ENCODE results near the gene CFAP61.
"Not testable (repeated sequence)": the region's sequence is repeated elsewhere in the genome, so short reads cannot be mapped to it uniquely, and the experiment has no call there.

The CFAP61 gene

DNA sequence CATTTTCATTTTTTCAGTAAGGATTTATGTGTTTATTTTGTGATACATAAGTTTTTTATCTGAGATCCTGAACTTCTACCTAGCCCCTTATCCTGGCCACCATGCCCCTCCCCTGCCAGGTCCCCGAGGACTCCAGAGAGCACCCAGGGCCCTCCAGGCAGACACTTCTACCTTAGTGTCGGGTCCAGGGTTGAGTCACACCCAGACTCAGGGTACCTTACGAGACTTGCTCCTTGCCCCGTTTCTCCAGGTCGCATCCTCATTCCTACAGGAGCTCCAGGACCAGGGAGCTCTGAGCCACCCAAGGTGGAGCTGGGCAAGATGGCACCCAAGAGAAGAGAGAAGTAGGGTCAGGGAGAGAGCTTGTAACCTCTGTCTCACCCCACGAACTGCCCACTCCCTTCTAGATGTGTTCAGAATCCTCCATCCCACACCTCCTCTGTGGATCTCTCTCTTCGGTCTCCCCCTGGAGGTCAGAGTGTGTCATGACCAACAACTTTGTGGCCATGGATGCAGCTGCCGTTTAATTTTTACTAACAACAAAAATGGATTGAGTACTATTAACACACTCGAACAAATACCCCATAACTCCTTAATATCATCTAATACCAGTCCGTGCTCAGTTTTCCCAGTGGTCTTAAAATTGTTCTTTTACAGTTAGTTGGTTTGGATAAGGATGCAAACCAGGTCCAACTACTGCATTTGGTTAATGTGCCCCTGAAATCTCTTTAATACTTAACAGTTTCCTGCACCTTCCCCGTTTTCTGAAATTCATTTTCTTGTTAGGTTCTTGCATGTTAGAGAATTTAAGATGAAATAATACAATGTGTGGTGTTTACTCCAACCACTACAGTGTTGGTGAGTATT, 185.0 kb downstream of the CFAP61 start:
- peak; percentile 76 for DNase-seq (ENCODE audit: low spot score)

DNA sequence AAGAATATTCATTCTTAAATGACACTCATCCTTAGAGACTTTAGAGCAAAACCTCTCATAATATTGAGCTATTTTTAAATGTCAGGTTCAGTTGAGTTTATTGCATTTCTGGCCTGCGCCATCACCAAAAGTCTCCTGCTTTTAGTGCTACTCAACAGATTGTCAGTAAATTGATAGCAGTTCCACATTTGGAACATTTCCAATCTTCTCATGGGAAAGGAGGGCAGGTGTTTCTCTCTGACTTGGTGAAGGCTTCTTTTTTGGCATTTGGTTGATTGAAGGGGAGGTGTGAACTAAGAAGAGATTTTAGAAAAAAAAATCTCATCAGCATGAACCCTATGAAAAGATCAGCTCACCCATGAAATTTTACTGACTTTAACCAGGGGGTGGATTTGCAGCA, 189.6 kb downstream of the CFAP61 start:
- no peak for DNase-seq (ENCODE audit: low spot score)

DNA sequence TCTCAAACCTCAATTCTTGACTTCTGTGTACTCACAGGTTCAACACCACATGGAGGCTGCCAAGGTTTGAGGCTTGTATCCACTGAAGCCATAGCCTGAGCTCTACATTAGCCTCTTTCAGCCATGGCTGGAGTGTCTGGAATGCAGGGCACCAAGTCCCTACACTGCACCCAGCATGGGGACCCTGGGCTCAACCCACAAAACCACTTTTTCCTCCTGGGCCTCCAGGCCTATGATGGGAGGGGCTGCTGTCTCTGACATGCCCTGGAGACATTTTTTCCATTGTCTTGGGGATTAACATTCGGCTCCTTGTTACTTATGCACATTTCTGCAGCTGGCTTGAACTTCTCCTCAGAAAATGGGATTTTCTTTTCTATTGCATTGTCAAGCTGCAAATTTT, 192.1 kb downstream of the CFAP61 start:
- DNase-seq (ENCODE audit: low spot score): not testable (repeated sequence)

DNA sequence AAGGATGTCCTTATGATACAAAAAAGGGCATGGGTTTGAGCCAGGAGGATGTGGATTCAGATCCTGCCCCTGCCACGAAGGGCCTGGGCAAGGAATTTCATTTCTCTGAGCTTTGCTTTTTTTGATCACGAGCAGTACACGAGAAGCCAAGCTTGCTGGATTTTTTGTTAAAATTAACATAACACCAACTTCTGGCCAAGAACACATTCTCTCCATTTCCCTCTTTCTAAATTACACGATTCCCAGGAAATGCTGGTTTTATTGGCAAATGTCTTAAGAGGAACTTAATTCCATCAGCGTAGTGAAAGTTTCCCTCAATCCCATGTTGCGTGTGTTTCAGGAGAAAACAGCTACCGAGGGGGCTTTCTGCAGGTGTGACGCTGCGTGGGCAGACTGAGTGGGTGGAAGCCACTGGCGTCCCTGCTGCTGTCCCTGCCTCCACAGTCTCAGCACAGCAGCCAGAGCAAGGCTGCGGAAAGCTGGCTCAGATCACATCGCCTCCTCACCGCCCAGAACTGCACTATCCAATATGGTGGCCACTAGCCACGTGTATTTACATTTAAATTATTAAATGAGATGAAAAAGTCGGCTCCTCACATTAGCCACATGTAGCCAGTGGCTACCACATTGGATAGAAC, 194.8 kb downstream of the CFAP61 start:
- DNase-seq (ENCODE audit: low spot score): no peak

DNA sequence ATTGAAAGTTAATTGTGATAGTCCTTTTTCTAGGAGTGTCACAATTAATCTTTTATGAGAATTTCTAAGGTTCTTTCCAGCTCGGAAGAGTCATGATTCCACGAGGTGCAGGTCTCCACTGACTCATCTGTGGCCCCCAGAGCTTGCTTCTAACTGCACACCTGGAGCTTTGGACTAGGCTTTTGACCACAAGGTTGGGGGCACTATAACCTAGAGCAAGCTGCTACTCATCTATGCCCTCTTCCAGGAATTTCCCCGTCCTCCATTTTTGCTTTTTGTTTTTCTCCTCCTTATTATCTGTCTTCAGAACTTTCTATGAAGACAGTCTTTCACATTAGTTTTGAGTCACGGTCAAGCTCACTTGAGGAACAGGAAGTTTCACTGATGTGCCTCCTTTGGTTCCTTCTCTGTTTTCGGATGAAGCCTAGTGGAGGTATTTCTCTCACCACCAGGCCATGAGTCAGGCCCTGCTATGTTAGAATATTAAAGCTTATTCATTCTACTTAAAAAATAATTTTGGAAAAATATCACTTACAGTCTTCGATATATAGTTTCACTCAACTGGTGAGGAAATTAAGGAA, 196.4 kb downstream of the CFAP61 start:
- DNase-seq (ENCODE audit: low spot score): no peak

DNA sequence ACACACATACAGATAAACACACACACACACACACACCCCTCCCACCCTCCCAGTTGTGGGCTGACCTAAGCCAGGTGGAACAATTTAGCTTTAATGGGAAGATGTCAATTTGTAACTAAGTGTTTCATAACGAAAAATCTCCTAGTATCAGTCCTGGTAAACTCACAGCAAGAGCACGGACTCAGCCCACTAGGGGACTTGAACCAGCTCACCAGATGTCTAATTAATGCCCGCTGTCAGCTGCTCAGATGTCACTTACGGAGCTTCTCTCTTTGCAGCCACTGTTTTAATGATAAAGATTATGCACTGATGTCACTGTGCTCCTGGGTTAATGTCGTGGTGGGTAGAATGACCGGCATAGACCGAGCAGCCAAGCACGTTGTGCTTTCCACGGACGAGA, 199.0 kb downstream of the CFAP61 start:
- DNase-seq (ENCODE audit: low spot score): no peak

DNA sequence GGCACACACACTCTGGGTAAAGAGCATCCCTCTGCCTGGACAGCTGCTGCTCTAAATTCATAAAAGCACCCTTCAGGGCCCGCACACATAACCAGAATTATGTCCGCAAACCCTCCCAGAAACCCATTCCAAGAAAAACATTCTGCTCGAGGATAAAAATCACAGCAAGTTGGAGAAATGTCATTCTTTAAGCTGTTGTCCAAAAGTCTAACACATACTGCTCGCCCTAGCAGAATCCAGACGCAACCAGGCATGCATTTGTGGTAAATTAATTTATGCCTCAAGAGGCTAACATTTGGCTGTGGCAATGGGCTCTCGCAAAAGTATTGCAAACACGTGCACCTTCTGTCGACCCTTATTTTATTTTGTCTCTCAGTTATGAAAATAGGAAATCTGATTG, 199.5 kb downstream of the CFAP61 start:
- DNase-seq (ENCODE audit: low spot score): no peak

DNA sequence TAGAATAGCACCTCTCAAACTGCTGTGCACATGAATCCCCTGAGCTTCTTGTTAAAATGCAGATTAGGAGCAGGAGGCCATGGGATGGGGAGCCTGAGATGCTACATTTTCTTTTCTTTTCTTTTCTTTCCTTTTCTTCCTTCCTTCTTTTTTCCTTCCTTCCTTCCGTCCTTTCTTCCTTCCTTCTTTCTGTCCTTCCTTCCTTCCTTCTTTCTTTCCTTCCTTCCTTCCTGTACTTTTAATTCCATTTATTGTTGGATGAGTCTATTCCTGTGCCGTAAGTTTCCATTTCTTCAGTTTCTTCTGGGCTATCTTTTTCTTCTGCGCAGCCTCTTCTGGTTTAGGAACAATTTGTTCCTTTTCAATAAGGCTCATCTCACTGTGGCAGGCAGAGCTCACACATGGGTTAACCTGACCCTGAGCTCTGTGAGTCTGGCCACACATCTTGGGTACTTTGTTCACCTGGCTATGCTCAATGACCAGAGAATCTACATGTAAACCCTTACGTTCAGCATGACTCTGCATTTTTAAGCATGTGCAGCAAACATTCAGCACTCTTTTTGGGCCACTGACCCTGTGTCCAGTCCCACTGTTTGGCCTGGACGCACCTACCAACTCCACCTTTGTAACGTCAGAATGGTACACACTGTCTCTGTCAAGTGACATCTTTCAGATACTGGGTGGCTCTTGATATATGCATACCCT, 200.9 kb downstream of the CFAP61 start:
- DNase-seq (ENCODE audit: low spot score): no peak

DNA sequence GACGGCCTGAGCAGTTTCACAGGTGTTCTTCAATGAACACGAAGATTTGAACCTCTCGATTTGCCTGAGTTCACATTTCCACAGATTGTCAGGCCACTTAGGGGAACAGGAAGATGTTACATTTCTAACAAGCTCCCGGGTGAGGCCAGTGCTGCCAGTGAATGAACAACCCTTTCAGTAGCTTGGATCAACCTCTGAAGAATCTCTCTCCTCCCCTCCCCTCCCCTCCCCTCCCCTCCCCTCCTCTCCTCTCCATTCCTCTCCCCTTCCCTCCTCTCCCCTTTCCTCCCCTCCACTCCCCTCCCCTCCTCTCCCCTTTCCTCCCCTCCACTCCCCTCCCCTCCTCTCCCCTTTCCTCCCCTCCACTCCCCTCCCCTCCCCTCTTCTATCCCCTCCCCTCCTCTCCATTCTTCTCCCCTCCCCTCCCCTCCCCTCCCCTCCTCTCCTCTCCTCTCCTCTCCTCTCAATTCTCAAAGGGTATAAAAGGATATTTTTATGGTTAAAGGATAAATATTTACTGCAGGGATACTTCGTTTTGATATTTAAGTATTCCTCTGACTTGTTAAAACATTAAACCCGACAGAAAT, 201.5 kb downstream of the CFAP61 start:
- no peak for DNase-seq (ENCODE audit: low spot score)

DNA sequence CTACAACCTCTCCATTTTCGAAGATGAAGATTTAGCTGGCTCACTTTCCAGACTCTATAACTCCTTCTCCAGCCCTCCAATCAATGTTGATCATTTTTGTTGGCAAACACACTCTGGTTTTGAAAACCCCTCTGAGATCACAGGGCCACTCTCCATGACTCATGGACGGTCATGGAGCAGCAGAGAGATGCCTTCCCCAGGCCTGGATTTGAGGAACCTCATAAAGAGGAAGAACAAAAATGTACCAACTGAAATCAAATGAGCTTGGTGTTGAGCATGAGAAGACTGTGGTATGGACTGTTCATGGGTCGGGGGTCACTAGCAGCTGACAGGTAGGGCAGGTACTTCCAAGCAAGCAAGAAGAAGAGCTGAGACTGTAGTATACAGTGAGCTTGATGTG, 202.8 kb downstream of the CFAP61 start:
- DNase-seq (ENCODE audit: low spot score): no peak

DNA sequence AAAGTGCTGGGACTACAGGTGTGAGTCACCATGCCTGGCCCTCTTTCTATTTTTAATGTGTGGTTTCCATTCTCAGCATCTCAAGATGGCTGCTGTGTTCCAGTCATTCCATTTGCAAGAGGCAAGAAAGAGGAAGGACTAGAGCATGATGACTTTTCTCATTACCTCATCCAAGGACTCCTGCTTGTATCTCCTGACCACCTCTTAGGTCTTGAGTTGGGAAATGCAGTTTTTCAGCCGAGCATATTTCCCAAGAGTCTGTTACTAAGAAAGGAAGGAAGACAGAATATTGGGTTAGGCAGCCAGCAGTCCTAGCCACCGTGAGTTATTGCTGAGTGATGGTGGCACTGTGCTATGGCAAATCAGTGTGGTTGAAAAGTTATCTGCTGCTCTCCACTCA, 207.2 kb downstream of the CFAP61 start:
- DNase-seq (ENCODE audit: low spot score): no peak

DNA sequence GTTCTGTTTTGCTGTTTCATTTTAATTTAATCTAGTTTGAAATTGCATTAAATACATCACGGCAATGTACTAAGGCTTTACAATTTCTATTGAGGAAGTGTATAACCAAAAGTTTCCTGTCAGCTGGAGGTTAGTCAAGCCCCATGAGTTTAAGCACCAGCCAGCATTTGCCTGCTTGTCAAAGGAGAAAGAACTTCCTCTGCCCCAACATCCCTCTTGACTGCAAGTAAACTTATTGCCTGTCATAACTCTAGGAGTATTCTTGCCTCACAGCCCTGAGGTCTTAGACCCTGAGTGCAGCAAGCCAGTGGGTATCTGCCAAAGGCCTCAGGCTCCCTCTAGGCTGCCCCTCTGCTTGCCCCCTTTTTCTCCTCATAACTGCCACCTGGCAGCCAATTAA, 208.8 kb downstream of the CFAP61 start:
- DNase-seq (ENCODE audit: low spot score): no peak

DNA sequence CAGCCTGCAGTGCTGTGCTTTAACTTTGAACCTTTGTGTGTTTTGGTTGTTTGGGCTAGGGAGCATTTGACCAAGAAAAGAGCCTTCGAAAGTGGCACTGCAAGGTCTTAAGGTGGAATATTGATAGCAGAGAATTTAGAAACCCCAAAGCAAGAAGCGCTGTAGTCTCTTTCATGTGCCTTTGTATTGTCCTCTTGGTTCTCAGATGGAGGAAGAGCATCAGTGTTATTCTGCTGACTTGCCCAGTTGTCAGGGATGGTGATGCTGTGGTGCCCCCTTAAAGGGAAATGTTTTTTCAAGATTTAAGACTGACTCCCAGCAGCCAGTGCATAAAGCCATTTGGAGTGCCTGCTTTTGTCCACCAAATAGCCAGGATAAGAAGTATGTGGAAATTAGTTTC, 212.9 kb downstream of the CFAP61 start:
- DNase-seq (ENCODE audit: low spot score): no peak

DNA sequence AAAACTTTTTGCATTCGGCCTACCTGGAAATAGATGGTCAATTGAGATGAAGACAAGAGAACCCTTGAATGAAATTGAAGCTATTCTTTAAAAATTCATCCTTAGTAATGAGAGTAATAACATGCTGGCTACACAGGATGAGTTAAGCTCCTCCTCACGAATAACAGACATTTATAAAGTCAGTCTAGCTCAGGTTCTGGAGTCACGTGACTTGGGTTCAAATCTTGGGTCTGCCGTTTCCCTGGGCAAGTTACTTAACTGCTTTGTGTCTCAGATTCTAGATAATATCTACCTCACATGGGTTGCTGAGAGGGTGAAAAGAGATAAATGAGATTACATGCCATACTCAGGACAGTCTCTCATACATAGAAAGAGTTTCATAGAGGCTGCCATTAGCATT, 214.2 kb downstream of the CFAP61 start:
- no peak for DNase-seq (ENCODE audit: low spot score)

DNA sequence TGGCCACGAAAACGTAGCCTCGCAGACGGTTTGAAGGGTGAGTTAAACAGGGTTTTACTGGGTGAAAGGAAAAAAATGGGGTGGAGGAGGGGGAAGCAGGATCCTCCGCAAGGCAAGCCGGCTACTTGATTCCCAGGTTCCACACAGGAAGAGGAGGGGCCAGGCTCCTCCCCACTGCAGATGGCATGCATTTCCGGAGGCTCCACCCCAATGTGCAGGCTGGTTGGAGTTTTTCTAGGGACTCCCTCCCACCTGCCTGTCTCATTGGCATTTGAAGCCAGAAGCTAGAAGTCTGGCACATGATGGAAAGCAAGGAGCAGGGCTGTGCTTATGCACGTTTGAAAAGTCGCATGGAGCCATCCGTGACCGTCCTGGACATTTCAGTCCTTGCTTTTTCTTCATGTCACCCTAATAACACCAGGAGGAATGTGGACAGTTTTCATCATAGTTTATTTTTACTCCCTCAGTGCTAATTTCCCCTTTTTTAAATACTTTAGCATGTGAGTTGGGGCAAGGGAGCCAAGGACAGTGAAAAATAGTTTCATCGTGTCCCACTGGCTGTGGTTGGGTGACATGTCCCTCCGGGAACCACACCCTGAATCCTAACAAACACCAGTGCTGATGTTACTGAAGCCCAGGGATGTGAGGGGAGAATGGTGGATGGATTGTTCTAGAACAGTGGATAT, 215.5 kb downstream of the CFAP61 start:
- DNase-seq (ENCODE audit: low spot score): no peak

DNA sequence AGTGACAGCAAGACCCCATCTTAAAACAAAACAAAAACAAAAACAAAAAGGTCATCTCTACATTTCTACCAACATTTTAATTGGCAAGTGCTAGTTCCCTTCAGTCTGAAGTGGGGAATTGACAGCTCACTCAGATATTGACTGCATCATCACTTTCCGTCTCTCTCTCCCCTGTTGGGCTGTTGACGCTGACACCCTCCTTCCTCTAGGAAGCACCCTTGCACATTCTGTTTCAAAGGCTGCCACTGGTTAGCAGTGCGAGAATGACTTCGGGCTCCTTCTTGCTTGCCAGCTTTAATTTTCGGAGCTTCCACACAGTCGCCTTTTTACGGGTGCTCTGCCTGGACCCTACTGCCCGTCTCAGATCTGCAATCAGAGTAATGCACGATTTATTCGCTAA, 218.9 kb downstream of the CFAP61 start:
- no peak for DNase-seq (ENCODE audit: low spot score)

DNA sequence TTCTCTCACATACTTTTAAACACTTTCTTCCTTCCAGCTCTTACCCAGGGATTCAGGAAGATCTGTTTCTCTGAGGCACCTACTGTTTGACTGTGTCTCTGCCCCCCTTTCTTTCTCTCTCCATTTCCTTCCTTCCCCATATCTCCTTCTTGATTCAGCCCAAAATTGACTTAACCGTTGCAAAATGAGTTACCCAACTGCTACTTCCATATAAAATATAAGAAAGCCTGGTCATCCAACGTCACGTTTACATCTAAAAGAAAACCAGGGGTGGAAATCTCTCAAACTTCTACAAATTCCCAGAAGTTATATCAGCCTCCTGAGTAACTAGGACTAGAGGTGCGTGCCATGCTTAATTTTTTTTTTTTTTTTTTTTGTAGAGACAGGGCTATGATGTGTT, 220.4 kb downstream of the CFAP61 start:
- no peak for DNase-seq (ENCODE audit: low spot score)

DNA sequence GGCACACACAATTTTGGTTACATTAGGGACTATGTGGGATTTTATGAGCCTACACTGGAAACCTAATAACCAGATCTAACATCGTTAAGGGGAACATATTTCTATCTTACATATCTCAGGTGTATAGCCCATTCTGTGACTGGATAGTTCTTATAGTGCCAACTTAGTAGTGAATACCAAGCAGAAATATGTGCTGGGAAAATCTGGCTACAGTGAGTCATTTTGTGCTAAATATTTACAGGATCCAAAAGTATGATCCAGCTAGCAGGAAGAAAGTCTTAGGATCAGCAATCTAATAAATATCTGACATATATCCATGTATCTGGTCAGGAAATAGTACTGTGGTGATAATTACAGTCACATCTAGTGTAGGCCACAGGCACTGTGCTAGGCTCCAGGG, 221.0 kb downstream of the CFAP61 start:
- DNase-seq (ENCODE audit: low spot score): no peak

DNA sequence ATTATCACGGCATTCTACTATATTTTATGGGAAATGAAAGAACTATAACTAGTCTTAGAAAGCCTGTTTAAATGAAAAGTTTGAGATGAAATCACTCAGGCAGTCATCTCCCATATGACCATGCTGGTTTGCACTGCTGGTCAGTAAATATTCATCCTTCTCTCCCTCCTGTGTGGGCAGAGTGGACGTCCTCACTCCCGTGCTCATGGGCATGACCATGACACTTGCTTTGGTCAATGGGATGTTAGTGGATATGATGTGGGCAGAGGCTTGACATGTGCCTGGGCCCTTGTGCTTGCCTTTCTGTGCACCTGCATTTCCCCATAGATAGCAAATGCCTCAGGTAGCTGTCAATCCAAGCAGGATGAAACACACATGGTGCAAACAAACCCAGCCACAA, 222.5 kb downstream of the CFAP61 start:
- no peak for DNase-seq (ENCODE audit: low spot score)

DNA sequence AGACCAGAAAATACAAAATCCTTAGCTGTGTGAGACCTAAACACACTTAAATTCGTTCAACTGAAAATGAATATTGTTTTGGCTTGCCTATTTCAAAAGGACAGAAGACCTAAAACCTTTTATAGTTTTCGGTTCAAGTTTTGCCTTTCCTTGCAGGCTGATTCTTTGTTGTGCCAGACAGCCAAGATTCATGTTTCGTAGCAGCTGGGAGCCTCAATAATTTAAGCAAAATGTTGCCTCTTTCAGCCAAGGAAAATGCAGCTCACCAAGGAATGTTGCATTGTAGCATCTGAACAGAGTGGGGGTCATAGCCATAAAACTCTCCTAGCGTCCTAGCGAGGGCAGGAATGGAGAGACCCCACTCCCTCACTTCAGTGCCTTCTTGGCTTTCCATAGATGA, 223.3 kb downstream of the CFAP61 start:
- no peak for DNase-seq (ENCODE audit: low spot score)

DNA sequence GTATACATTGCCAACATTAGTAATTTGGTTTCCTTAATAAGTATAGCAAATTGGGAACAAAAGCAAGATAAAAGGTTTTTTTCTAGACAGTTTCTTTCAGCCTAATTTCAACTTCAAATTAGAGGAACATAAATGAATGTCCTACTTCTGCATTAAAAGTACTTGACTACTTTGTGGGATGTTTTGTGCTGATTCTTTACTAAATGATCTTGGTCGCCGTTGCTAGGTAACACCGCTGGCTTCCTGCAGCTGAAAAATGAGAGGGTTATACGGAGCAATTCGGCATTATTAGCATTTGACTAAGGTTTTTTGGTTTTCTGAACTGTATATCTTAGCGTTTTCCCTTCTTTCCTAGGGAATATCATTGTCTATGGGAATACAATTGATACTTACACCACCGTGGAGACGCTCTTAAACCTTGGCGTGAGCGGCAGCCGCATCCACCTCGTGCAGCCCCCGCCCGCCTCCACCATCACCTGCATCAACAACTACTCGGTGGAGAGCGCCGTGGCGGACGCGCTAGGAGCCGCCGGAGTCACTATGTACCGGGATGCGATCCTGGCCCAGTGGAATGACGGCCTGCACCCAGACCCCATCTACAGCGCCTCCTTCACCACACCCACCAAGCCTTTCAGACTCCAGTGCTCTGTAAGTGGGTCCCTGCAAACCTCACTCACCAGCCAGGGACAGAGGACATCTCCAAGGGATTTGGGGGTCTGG, 224.6 kb downstream of the CFAP61 start:
- no peak for DNase-seq (ENCODE audit: low spot score)
